ENCODE data around the gene PABPN1. TPM values are rescaled to one million over a fixed set of nuclear protein-coding genes. Genes with fewer than 3 reads are reported as not detected.
A peak's percentile ranks its signal among the peaks of the same experiment; 100 is the strongest.

Gene PABPN1
- total RNA-seq, 1 donor from 2014 or later: 337 TPM

- no peak overlapping the region for H3K4me3 Mint-ChIP-seq
- H3K9me3 Mint-ChIP-seq: no peaks in the 10 kb centered on the region
- H3K36me3 Mint-ChIP-seq: peaks cover 8% of the 10 kb centered on the region
- H3K27ac Mint-ChIP-seq: no peak overlapping the region
- peaks cover 9% of the 10 kb centered on the region for H3K4me1 Mint-ChIP-seq (ENCODE audit: unreplicated experiment)
- peak; percentile 95 for TF ChIP-seq CTCF (conservative IDR thresholded peaks at IDR 0.05)
- no peaks in the 10 kb centered on the region for H3K27me3 Mint-ChIP-seq
- peak; percentile 69 for DNase-seq (ENCODE audit: extremely low spot score, unreplicated experiment)
Measured at GRCh38 chr14:23327947-23328744, 6.9 kb downstream of the PABPN1 start.

- Mint-ChIP-seq H3K4me3 (no peak overlapping the region), H3K27ac (no peak overlapping the region), H3K4me1 (ENCODE audit: unreplicated experiment) (no peaks in the 10 kb centered on the region), H3K36me3 (no peaks in the 10 kb centered on the region), H3K27me3 (peaks cover 10% of the 10 kb centered on the region), H3K9me3 (no peaks in the 10 kb centered on the region)
- TF ChIP-seq CTCF (conservative IDR thresholded peaks at IDR 0.05): no peak
- DNase-seq (ENCODE audit: extremely low spot score, unreplicated experiment): no peak
Measured at GRCh38 chr14:23335623-23336022, 14.4 kb downstream of the PABPN1 start.

GRCh38 chr14:23339506-23340268, 18.4 kb downstream of the PABPN1 start:
- H3K4me1 Mint-ChIP-seq (ENCODE audit: unreplicated experiment): no peaks in the 10 kb centered on the region
- DNase-seq (ENCODE audit: extremely low spot score, unreplicated experiment): no peak
- H3K9me3 Mint-ChIP-seq: no peaks in the 10 kb centered on the region
- no peaks in the 10 kb centered on the region for H3K36me3 Mint-ChIP-seq
- TF ChIP-seq CTCF (conservative IDR thresholded peaks at IDR 0.05): no peak
- peaks cover 11% of the 10 kb centered on the region for H3K27me3 Mint-ChIP-seq
- H3K4me3 Mint-ChIP-seq: no peak overlapping the region
- no peak overlapping the region for H3K27ac Mint-ChIP-seq

GRCh38 chr14:23344481-23344880, 23.2 kb downstream of the PABPN1 start:
- Mint-ChIP-seq H3K27ac (no peak overlapping the region), H3K4me1 (ENCODE audit: unreplicated experiment) (no peaks in the 10 kb centered on the region), H3K4me3 (no peak overlapping the region), H3K36me3 (peaks cover 4% of the 10 kb centered on the region), H3K27me3 (peaks cover 3% of the 10 kb centered on the region), H3K9me3 (no peaks in the 10 kb centered on the region)
- no peak for TF ChIP-seq CTCF (conservative IDR thresholded peaks at IDR 0.05)
- DNase-seq (ENCODE audit: extremely low spot score, unreplicated experiment): no peak

- peaks cover 1% of the 10 kb centered on the region for H3K4me1 Mint-ChIP-seq (ENCODE audit: unreplicated experiment)
- DNase-seq (ENCODE audit: extremely low spot score, unreplicated experiment): no peak
- H3K36me3 Mint-ChIP-seq: peaks cover 12% of the 10 kb centered on the region
- no peak for TF ChIP-seq CTCF (conservative IDR thresholded peaks at IDR 0.05)
- no peak overlapping the region for H3K27ac Mint-ChIP-seq
- H3K27me3 Mint-ChIP-seq: peaks cover 15% of the 10 kb centered on the region
- H3K4me3 Mint-ChIP-seq: no peak overlapping the region
- H3K9me3 Mint-ChIP-seq: no peaks in the 10 kb centered on the region
Measured at GRCh38 chr14:23345987-23346692, 24.9 kb downstream of the PABPN1 start.
